ENCODE results near the gene NOSIP.

DNA sequence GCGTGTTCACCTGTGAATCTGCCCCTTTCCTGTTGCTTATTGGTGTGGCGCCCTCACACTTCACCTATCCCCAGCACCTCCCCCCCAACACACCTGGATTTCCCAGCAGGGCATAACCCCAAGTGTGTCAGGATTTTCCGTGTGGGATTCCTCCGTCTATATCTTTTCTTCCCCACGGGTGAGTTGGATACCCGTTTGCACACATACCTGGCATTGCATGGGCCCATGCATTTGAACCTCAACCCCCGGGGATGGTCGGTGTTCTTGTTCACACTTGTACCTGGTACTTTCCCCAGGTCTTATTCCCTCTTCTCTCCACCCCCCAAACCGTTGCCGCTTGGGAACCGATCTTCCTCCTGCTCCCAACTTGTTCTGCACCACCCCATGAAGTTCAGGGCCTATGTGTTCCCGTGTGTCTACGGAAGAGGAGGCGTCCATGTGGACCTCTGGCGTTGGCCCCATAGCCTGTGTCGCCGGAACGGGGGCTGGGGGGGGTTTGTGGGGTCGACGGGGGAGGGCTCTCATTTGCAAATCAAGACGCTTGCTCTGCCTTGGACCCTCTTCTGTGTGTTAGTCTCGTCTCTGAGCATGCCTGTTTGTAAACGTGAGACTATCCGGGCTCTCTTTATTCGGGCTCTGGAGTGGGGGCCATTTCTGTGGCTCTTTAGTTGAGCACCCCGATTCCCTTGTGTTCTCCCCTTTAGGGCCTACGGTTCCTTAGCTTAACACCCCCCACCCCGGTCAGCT lies 12.3 kb upstream of the NOSIP start:
- TF ChIP-seq, protein P1, sequence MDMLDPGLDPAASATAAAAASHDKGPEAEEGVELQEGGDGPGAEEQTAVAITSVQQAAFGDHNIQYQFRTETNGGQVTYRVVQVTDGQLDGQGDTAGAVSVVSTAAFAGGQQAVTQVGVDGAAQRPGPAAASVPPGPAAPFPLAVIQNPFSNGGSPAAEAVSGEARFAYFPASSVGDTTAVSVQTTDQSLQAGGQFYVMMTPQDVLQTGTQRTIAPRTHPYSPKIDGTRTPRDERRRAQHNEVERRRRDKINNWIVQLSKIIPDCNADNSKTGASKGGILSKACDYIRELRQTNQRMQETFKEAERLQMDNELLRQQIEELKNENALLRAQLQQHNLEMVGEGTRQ (CRISPR knock-in tag; IDR thresholded peaks at IDR 0.05) = no peak
- TF ChIP-seq, protein P2, sequence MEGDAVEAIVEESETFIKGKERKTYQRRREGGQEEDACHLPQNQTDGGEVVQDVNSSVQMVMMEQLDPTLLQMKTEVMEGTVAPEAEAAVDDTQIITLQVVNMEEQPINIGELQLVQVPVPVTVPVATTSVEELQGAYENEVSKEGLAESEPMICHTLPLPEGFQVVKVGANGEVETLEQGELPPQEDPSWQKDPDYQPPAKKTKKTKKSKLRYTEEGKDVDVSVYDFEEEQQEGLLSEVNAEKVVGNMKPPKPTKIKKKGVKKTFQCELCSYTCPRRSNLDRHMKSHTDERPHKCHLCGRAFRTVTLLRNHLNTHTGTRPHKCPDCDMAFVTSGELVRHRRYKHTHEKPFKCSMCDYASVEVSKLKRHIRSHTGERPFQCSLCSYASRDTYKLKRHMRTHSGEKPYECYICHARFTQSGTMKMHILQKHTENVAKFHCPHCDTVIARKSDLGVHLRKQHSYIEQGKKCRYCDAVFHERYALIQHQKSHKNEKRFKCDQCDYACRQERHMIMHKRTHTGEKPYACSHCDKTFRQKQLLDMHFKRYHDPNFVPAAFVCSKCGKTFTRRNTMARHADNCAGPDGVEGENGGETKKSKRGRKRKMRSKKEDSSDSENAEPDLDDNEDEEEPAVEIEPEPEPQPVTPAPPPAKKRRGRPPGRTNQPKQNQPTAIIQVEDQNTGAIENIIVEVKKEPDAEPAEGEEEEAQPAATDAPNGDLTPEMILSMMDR (IDR thresholded peaks at IDR 0.05) = no peak
- TF ChIP-seq, protein P3, sequence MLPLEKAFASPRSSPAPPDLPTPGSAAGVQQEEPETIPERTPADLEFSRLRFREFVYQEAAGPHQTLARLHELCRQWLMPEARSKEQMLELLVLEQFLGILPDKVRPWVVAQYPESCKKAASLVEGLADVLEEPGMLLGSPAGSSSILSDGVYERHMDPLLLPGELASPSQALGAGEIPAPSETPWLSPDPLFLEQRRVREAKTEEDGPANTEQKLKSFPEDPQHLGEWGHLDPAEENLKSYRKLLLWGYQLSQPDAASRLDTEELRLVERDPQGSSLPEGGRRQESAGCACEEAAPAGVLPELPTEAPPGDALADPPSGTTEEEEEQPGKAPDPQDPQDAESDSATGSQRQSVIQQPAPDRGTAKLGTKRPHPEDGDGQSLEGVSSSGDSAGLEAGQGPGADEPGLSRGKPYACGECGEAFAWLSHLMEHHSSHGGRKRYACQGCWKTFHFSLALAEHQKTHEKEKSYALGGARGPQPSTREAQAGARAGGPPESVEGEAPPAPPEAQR (CRISPR knock-in tag; IDR thresholded peaks at IDR 0.05) = no peak
- no peak for TF ChIP-seq TP53 (CRISPR knock-in tag; IDR thresholded peaks at IDR 0.05)
- TF ChIP-seq, protein P4, sequence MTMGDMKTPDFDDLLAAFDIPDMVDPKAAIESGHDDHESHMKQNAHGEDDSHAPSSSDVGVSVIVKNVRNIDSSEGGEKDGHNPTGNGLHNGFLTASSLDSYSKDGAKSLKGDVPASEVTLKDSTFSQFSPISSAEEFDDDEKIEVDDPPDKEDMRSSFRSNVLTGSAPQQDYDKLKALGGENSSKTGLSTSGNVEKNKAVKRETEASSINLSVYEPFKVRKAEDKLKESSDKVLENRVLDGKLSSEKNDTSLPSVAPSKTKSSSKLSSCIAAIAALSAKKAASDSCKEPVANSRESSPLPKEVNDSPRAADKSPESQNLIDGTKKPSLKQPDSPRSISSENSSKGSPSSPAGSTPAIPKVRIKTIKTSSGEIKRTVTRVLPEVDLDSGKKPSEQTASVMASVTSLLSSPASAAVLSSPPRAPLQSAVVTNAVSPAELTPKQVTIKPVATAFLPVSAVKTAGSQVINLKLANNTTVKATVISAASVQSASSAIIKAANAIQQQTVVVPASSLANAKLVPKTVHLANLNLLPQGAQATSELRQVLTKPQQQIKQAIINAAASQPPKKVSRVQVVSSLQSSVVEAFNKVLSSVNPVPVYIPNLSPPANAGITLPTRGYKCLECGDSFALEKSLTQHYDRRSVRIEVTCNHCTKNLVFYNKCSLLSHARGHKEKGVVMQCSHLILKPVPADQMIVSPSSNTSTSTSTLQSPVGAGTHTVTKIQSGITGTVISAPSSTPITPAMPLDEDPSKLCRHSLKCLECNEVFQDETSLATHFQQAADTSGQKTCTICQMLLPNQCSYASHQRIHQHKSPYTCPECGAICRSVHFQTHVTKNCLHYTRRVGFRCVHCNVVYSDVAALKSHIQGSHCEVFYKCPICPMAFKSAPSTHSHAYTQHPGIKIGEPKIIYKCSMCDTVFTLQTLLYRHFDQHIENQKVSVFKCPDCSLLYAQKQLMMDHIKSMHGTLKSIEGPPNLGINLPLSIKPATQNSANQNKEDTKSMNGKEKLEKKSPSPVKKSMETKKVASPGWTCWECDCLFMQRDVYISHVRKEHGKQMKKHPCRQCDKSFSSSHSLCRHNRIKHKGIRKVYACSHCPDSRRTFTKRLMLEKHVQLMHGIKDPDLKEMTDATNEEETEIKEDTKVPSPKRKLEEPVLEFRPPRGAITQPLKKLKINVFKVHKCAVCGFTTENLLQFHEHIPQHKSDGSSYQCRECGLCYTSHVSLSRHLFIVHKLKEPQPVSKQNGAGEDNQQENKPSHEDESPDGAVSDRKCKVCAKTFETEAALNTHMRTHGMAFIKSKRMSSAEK (CRISPR knock-in tag; IDR thresholded peaks at IDR 0.05; ENCODE audit: borderline replicate concordance) = no peak
- no peak for TF ChIP-seq FOXJ3 (CRISPR knock-in tag; IDR thresholded peaks at IDR 0.05; ENCODE audit: borderline replicate concordance)
- no peak for TF ChIP-seq RELA (CRISPR knock-in tag; IDR thresholded peaks at IDR 0.05; ENCODE audit: borderline replicate concordance)
- TF ChIP-seq, protein P5, sequence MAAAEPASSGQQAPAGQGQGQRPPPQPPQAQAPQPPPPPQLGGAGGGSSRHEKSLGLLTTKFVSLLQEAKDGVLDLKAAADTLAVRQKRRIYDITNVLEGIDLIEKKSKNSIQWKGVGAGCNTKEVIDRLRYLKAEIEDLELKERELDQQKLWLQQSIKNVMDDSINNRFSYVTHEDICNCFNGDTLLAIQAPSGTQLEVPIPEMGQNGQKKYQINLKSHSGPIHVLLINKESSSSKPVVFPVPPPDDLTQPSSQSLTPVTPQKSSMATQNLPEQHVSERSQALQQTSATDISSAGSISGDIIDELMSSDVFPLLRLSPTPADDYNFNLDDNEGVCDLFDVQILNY (CRISPR knock-in tag; IDR thresholded peaks at IDR 0.05) = no peak
- TF ChIP-seq, protein P6, sequence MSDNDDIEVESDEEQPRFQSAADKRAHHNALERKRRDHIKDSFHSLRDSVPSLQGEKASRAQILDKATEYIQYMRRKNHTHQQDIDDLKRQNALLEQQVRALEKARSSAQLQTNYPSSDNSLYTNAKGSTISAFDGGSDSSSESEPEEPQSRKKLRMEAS (CRISPR knock-in tag; IDR thresholded peaks at IDR 0.05) = no peak
- TF ChIP-seq, protein P7, sequence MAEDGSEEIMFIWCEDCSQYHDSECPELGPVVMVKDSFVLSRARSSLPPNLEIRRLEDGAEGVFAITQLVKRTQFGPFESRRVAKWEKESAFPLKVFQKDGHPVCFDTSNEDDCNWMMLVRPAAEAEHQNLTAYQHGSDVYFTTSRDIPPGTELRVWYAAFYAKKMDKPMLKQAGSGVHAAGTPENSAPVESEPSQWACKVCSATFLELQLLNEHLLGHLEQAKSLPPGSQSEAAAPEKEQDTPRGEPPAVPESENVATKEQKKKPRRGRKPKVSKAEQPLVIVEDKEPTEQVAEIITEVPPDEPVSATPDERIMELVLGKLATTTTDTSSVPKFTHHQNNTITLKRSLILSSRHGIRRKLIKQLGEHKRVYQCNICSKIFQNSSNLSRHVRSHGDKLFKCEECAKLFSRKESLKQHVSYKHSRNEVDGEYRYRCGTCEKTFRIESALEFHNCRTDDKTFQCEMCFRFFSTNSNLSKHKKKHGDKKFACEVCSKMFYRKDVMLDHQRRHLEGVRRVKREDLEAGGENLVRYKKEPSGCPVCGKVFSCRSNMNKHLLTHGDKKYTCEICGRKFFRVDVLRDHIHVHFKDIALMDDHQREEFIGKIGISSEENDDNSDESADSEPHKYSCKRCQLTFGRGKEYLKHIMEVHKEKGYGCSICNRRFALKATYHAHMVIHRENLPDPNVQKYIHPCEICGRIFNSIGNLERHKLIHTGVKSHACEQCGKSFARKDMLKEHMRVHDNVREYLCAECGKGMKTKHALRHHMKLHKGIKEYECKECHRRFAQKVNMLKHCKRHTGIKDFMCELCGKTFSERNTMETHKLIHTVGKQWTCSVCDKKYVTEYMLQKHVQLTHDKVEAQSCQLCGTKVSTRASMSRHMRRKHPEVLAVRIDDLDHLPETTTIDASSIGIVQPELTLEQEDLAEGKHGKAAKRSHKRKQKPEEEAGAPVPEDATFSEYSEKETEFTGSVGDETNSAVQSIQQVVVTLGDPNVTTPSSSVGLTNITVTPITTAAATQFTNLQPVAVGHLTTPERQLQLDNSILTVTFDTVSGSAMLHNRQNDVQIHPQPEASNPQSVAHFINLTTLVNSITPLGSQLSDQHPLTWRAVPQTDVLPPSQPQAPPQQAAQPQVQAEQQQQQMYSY (CRISPR knock-in tag; IDR thresholded peaks at IDR 0.05) = no peak; the same call in 1 of the 2 replicates
- TF ChIP-seq TEAD1 (CRISPR knock-in tag; IDR thresholded peaks at IDR 0.05) = no peak
- no peak for TF ChIP-seq ZBTB21 (CRISPR knock-in tag; IDR thresholded peaks at IDR 0.05; ENCODE audit: borderline replicate concordance)
- TF ChIP-seq, protein P8, sequence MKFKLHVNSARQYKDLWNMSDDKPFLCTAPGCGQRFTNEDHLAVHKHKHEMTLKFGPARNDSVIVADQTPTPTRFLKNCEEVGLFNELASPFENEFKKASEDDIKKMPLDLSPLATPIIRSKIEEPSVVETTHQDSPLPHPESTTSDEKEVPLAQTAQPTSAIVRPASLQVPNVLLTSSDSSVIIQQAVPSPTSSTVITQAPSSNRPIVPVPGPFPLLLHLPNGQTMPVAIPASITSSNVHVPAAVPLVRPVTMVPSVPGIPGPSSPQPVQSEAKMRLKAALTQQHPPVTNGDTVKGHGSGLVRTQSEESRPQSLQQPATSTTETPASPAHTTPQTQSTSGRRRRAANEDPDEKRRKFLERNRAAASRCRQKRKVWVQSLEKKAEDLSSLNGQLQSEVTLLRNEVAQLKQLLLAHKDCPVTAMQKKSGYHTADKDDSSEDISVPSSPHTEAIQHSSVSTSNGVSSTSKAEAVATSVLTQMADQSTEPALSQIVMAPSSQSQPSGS (CRISPR knock-in tag; IDR thresholded peaks at IDR 0.05; ENCODE audit: borderline replicate concordance, low read depth) = no peak
